ENCODE measurements around the gene NBAS. TPM values are rescaled to one million over a fixed set of nuclear protein-coding genes. Genes with fewer than 3 reads are reported as not detected.

Gene NBAS
- total and polyA plus RNA-seq, 9 of the 15 experiments (the other 6 are each of a cell fraction or from before 2014, with no cell fraction given): 15.3 to 94.4 (median 69.9) TPM

GRCh38 chr2:15510552-15510951 is 50.6 kb downstream of the NBAS start (continued):
- TF ChIP-seq CHD7 (IDR thresholded peaks at IDR 0.05; ENCODE audit: low read depth, low read length): no peak
- TF ChIP-seq YY1 (IDR thresholded peaks at IDR 0.05; ENCODE audit: borderline replicate concordance in 1 of 3, control insufficient read depth in 1 of 3, extremely low read depth in 1 of 3, insufficient read depth in 3 of 3, insufficient read length in 1 of 3, insufficient replicate concordance in 2 of 3, low read depth in 1 of 3, low read length in 2 of 3): no peak
- no peak for TF ChIP-seq XRCC3 (IDR thresholded peaks at IDR 0.05)
- no peak for TF ChIP-seq NFE2 (IDR thresholded peaks at IDR 0.05; ENCODE audit: low read depth)
- no peak for TF ChIP-seq HNRNPLL (IDR thresholded peaks at IDR 0.05; ENCODE audit: low read depth, low read length, poor library complexity, severe bottlenecking)
- no peak for TF ChIP-seq SIX5 (IDR thresholded peaks at IDR 0.05; ENCODE audit: borderline replicate concordance in 1 of 2, insufficient read depth in 1 of 2, low read depth in 1 of 2, low read length in 2 of 2)
- TF ChIP-seq HOMEZ (CRISPR knock-in tag; IDR thresholded peaks at IDR 0.05): no peak
- TF ChIP-seq ZBTB8A (IDR thresholded peaks at IDR 0.05; ENCODE audit: partially characterized antibody): no peak
- TF ChIP-seq STAT5B (CRISPR knock-in tag; IDR thresholded peaks at IDR 0.05): no peak

Measured in K562 (cell line).